Measurements from ENCODE around the gene GBP1.

Gene GBP1

GRCh38 chr1:89041119-89041641, 23.8 kb downstream of the GBP1 start:
- no peaks in the 10 kb centered on the region for H3K36me3 ChIP-seq (ENCODE audit: low read length)
- H3K9ac ChIP-seq (ENCODE audit: low read length): no peak overlapping the region
- 0 out of 2 replicates have a peak, but pooled peaks cover 3% of the 10 kb centered on the region for H3K9me2 ChIP-seq (replicated peaks; ENCODE audit: insufficient read depth, low read length)
- no peaks in the 10 kb centered on the region for H3K27me3 ChIP-seq (ENCODE audit: low read length)
- H4K20me1 ChIP-seq (ENCODE audit: low read depth, low read length): no peaks in the 10 kb centered on the region
- no peaks in the 10 kb centered on the region for H3K79me2 ChIP-seq (ENCODE audit: insufficient read depth, low read length)
- no peak overlapping the region for H3K4me2 ChIP-seq (ENCODE audit: low read depth, low read length, poor library complexity, severe bottlenecking)
- no peak overlapping the region for H3K27ac ChIP-seq (ENCODE audit: low read depth, low read length)
- H3K9me3 ChIP-seq (ENCODE audit: insufficient read depth, low read length): peaks cover 6% of the 10 kb centered on the region; the same call in 1 of the 2 replicates
- H3K4me3 ChIP-seq (ENCODE audit: insufficient read depth, low read length, poor library complexity, severe bottlenecking): no peak overlapping the region
- H2AFZ ChIP-seq (ENCODE audit: low read depth, low read length, severe bottlenecking): no peak overlapping the region
- H3F3A ChIP-seq (ENCODE audit: insufficient read depth): no peaks in the 10 kb centered on the region
- TF ChIP-seq EZH2phosphoT487 (conservative IDR thresholded peaks at IDR 0.05; ENCODE audit: low read length) (no peak), CTCF (IDR thresholded peaks at IDR 0.05; ENCODE audit: insufficient read depth, low read length, poor library complexity, severe bottlenecking) (no peak)

GRCh38 chr1:89040315-89040626, 24.7 kb downstream of the GBP1 start:
- H3K9me3 ChIP-seq (ENCODE audit: insufficient read depth, low read length): peaks cover 6% of the 10 kb centered on the region; the same call in 1 of the 2 replicates
- H3K9me2 ChIP-seq (replicated peaks; ENCODE audit: insufficient read depth, low read length): 0 out of 2 replicates have a peak, but pooled peaks cover 3% of the 10 kb centered on the region
- H3K9ac ChIP-seq (ENCODE audit: low read length): no peak overlapping the region
- no peak for TF ChIP-seq EZH2phosphoT487 (conservative IDR thresholded peaks at IDR 0.05; ENCODE audit: low read length)
- TF ChIP-seq CTCF (IDR thresholded peaks at IDR 0.05; ENCODE audit: insufficient read depth, low read length, poor library complexity, severe bottlenecking): no peak
- no peaks in the 10 kb centered on the region for H3K27me3 ChIP-seq (ENCODE audit: low read length)
- H2AFZ ChIP-seq (ENCODE audit: low read depth, low read length, severe bottlenecking): no peak overlapping the region
- no peaks in the 10 kb centered on the region for H3F3A ChIP-seq (ENCODE audit: insufficient read depth)
- H3K4me2 ChIP-seq (ENCODE audit: low read depth, low read length, poor library complexity, severe bottlenecking): no peak overlapping the region
- no peaks in the 10 kb centered on the region for H3K79me2 ChIP-seq (ENCODE audit: insufficient read depth, low read length)
- no peaks in the 10 kb centered on the region for H3K36me3 ChIP-seq (ENCODE audit: low read length)
- no peaks in the 10 kb centered on the region for H4K20me1 ChIP-seq (ENCODE audit: low read depth, low read length)
- H3K27ac ChIP-seq (ENCODE audit: low read depth, low read length): no peak overlapping the region
- H3K4me3 ChIP-seq (ENCODE audit: insufficient read depth, low read length, poor library complexity, severe bottlenecking): no peak overlapping the region

- H3K79me2 ChIP-seq (ENCODE audit: insufficient read depth, low read length): no peaks in the 10 kb centered on the region
- H4K20me1 ChIP-seq (ENCODE audit: low read depth, low read length): no peaks in the 10 kb centered on the region
- no peak for TF ChIP-seq CTCF (IDR thresholded peaks at IDR 0.05; ENCODE audit: insufficient read depth, low read length, poor library complexity, severe bottlenecking)
- no peak for TF ChIP-seq EZH2phosphoT487 (conservative IDR thresholded peaks at IDR 0.05; ENCODE audit: low read length)
- H3K4me2 ChIP-seq (ENCODE audit: low read depth, low read length, poor library complexity, severe bottlenecking): no peak overlapping the region
- 0 out of 2 replicates have a peak, but pooled peaks cover 2% of the 10 kb centered on the region for H3K9me2 ChIP-seq (replicated peaks; ENCODE audit: insufficient read depth, low read length)
- no peak overlapping the region for H2AFZ ChIP-seq (ENCODE audit: low read depth, low read length, severe bottlenecking)
- H3F3A ChIP-seq (ENCODE audit: insufficient read depth): no peaks in the 10 kb centered on the region
- no peaks in the 10 kb centered on the region for H3K27me3 ChIP-seq (ENCODE audit: low read length)
- H3K27ac ChIP-seq (ENCODE audit: low read depth, low read length): no peak overlapping the region
- no peaks in the 10 kb centered on the region for H3K36me3 ChIP-seq (ENCODE audit: low read length)
- no peak overlapping the region for H3K9ac ChIP-seq (ENCODE audit: low read length)
- no peak overlapping the region for H3K4me3 ChIP-seq (ENCODE audit: insufficient read depth, low read length, poor library complexity, severe bottlenecking)
- H3K9me3 ChIP-seq (ENCODE audit: insufficient read depth, low read length): no peaks in the 10 kb centered on the region
These were observed 27.8 kb downstream of the GBP1 start for GRCh38 chr1:89037186-89037585.

Data from SU-DHL-6 (cell line).